GM18907 (cell line): Measurements from ENCODE around the gene PKIG.
"Not testable (repeated sequence)": the region's sequence is repeated elsewhere in the genome, so short reads cannot be mapped to it uniquely, and the experiment has no call there.

Source experiments
- ATAC-seq: cut with Tn5 transposase; IDR thresholded peaks from one replicate; pipeline ENCODE4 v1.9.1; 2021; ENCODE audit warnings: mild to moderate bottlenecking, moderate library complexity; ENCODE audit not compliant: unreplicated experiment

PKIG gene

DNA sequence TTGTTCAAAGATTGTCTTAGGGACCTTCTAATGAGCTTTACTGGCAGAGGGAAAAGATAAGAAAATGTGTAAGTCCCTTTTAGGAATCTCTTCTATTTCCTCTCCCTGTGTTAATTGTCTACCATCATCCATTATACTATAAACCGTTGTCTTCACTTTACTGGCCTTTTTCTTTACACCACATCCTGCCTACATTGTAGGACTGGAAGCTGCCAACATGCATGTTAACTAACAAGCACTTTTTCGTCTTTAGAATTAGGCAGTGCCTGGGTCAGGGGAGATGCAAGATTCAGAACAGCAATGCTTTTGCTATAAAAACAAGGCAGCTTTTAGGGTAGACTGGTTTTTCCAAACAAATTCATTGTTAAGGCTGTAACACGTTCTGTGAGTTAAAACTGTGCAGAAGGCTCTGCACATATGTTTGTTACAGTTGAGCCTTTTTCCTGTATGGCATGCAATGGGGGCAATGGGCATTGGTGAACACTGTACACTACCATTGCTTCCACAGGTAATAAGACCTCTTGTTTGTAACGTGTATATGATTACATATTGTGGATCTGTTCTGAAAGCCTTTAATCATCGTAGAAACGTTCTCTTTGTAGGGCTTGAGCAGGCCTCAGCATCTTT is 10.9 kb upstream of the PKIG start:
- ATAC-seq, result no peak

GRCh38 chr20:44572551-44573500 is 9.6 kb upstream of the PKIG start:
- ATAC-seq, result no peak

DNA sequence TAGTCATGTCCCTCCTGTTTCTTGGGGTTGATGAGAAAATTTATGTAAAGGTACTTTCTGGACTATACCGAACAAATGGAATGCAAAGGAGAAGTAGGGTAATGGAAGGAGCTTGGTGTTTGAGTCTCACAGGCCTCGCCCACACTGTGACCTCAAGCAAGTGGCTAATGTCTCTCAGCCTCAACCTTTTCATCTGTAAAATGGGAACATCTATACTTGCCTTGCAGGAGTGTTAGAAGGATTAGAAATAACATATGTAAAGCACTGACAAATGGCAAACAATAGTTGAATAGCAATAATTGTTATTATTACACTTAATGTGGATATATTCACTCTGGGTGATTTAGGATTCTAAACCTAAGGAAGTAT is 8.9 kb upstream of the PKIG start:
- ATAC-seq, result no peak

DNA sequence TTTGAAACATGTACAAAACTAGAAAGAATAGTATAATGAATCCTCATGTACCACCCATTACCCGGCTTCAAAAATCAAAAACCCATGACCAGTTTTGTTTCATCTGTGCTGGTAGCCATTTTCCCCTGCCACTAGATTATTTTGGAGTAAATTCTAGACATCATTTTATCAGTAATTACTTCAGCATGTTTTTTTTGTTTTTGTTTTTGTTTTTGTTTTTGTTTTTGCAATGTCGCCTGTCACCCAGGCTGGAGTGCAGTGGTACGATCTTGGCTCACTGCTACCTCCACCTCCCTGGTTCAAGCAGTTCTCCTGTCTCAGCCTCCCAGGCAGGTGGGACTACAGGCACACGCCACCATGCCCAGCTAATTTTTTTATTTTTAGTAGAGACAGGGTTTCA is 8.0 kb upstream of the PKIG start:
- ATAC-seq, result no peak

GRCh38 chr20:44576297-44576696 is 6.1 kb upstream of the PKIG start:
- no peak for ATAC-seq

- ATAC-seq, result no peak
Observed at GRCh38 chr20:44579313-44580081, 2.9 kb upstream of the PKIG start.

GRCh38 chr20:44580581-44581268 is 1.7 kb upstream of the PKIG start:
- no peak for ATAC-seq

GRCh38 chr20:44581515-44581914 is 864 bp upstream of the PKIG start:
- ATAC-seq, result no peak

DNA sequence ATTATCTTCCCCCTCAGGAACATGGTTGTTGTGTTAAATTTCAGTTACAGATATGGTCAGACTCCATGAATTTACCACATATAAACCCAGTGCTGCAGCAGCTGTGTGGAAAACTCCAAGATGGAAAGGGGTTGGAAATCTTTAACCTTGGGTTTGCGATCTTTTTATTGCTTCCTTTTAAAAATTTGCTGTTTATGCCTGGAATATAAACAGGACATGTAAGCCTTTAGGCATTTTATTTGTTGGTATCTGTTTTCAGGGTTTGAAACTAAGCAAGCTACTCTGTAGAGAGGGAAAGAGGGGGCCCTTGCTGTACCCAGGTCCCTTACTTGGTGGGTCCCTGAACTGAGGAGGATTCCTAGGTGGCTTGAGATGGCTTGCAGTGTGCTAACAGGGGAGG is 778 bp downstream of the PKIG start:
- no peak for ATAC-seq

GRCh38 chr20:44584162-44584561 is 1.8 kb downstream of the PKIG start:
- ATAC-seq, result no peak

- peak; percentile 44 for ATAC-seq
Observed at GRCh38 chr20:44585057-44585963, 2.9 kb downstream of the PKIG start.

DNA sequence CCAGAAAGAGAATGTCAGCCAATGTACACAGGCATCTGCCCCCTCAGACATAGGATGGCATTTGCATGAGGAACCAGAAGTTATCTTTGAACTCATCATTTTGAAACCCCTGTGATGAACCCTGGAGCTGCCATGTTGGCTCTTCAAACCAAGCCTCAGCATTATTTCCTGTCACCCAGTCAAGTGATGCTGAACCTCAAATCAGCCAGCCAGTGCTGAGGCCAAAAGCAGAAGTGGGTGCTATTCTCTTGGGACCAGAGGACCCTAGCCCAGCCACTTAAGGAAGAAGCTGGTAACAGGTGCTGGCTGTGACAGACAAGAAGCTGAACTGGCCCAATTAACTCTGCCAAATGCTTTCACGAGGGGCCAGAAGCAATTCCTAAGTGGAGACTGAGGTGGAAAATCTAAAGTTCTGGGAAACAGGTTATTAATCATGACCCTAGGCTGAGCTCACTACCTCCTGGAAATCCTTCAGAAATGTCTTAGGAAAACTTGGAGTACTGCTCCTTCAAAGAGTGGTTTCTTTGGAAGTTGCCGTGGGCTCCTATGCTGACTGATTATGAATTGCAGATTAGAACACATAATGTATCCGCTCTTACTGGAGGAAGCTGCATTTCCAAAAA is 4.0 kb downstream of the PKIG start:
- peak; percentile 70 for ATAC-seq

GRCh38 chr20:44587035-44587980 is 4.9 kb downstream of the PKIG start:
- no peak for ATAC-seq

- ATAC-seq, result not testable (repeated sequence)
Observed at GRCh38 chr20:44588321-44588720, 5.9 kb downstream of the PKIG start.

GRCh38 chr20:44589537-44589936 is 7.2 kb downstream of the PKIG start:
- ATAC-seq, result no peak

DNA sequence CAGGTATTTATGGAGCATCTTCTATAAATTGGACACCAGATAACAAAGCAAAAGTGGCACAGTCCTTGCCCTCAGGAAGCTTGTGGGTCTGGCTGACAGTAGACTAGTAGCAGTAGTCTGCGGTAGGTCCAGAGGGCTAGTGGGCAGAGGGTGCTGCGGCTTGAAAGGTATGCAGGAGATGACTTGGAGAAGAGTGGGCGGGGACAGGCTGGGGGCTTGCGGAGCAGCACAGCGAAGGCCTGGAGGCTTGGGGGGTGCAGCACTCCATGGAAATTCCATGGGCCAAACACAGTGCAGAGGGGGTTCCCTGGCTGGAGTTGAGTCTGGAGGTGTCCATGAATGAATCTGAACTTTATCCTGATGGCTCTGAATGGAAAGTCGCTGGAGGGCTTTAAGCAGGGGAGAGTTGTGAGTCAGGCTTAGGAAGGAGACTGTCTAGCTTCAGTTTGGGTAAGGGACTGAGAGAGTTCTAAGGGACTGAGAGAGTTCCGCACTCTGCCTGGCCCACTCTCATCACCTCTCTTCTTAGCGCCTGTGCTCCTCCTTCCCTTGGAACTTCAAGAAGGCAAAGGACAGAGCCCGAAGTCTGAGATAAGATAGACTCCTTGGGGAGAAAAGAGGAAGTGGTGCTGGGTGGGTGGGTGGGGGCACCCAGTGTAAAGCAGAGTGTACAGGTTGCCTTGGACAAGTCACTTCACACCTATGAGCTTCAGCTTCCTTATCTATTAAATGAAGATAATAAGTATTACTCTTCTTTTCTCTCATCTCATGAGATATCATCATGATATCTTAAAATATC is 8.8 kb downstream of the PKIG start:
- ATAC-seq, result no peak

- no peak for ATAC-seq
Observed at GRCh38 chr20:44592366-44592765, 10.0 kb downstream of the PKIG start.

GRCh38 chr20:44593751-44594150 is 11.4 kb downstream of the PKIG start:
- ATAC-seq, result no peak
